ENCODE results near the gene HCFC1.
A peak's percentile ranks its signal among the peaks of the same experiment; 100 is the strongest.

HCFC1 gene

DNA sequence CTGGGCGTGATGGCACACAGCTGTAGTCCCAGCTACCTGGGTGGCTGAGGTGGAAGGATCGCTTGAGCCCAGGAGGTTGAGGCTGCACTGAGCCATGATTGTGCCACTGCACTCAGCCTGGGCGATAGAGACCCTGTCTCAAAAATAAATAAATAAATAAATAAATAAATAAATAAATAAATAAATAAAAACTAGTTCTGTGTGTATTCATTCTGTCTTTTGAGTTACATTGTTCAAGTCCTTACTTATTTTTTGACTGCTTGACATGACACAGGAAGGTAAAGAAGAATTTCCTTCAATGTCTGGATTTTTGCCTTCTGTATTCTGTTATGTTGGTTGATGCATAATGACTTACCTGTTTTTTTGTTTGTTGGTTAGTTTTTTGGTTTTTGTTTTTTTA is 34.6 kb downstream of the HCFC1 start:
- DNase-seq = no peak

DNA sequence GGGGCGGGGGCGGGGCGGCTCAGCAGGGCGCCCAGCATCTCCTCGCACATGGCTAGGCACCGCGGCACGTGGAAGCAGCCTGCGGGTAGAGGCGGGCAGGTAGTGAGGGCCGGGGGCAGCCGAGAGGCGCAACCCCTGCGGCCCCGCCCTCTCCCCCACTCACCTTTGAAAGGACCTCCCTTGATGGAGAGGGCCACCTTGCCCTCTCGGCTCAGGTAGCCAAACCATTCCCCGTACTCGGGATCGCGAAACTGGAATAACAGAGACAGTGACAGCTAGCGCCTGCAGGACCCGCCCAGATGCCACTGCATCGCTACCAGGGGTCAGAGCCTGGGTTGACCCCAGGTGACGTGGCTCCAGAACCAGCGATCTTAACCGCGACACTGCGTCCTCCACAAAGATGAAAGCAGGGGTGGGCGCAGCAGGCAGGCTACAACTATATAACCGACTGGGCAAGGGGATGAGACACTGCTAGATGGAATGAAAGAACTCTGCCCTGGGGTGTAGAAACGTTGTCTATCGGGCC is 36.2 kb downstream of the HCFC1 start:
- no peak for DNase-seq

DNA sequence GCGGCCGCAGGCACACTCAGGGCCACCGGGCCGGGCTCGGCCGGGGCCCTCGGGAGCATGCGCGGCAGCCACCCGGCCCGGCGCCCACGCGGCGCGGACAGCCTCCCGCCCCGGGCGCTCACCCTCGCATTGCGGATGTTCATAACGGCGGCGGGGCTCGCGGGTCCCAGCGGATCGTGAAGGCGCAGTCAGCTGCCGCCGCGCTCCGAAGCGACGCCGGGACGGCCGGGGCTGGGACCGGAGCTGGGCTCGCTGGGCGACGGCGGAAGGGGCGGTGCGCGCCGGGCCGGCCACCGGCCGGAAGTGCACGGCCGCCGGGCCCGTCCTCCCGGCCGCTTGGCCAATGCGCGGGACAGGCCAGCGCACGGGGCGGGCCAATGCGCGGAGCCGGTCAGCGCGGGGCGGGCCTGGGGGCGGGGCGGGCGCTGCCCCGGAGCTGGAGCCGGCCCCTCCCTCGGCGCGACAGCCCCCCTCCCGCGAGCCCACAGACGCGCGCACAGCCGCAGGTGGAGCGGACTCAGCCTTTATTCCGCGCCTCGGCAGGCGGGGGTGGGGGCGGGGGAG is 36.8 kb downstream of the HCFC1 start, which contains the start of gene NAA10:
Gene NAA10 (minus strand): TSS at position 276 of the 564 bp plus-strand sequence. CDS start 133 bp downstream, at position 143.
- peak; percentile 60 for DNase-seq

DNA sequence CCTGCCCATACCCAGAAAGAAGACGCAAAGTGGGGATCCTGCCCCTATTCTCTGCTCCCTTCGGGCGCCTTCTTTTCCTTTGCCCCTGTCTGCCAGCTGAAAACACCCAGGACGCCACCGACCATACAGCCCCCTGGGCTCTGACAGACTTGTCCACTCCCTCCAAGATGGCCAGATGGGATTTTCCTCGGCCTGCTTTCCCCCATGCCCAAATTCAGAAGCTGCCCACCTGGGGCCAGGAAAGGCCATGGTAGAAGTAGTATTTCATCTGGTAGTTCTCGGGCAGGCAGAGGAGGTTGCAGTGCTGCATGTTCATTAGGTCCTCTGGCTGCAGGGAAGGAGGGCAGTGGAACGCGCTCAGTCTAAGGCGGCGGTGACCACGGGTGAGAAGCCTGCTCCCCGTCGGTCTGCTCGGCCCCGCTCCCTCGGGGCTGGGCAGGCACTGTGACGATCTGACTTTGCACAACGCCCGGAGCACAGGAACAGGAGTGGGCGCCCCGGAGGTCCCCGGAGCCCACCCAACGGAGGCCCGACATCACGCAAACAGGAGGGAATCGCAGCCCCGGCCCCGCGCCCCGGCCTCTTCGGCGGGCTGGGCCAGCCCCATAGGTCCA is 37.4 kb downstream of the HCFC1 start:
- no peak for DNase-seq

DNA sequence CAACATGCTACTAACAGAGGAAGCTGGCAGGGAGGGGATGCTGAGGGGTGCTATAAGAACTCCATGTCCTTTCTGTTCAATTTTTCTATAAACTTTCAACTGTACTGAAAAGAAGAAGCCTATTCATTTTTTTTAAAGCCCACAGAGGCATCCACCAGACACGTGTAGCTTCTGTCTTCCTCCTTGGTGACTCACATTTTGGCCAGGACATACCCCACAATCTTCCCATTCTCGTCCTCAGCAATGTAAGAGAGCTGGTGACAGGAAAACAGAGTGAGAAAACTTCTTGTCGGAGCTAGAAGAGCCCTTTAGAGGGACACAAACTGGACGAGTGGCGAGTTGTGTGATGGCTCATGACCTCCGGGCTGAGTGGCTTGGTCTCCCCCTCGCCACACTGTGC is 37.9 kb downstream of the HCFC1 start:
- DNase-seq = peak; percentile 36

DNA sequence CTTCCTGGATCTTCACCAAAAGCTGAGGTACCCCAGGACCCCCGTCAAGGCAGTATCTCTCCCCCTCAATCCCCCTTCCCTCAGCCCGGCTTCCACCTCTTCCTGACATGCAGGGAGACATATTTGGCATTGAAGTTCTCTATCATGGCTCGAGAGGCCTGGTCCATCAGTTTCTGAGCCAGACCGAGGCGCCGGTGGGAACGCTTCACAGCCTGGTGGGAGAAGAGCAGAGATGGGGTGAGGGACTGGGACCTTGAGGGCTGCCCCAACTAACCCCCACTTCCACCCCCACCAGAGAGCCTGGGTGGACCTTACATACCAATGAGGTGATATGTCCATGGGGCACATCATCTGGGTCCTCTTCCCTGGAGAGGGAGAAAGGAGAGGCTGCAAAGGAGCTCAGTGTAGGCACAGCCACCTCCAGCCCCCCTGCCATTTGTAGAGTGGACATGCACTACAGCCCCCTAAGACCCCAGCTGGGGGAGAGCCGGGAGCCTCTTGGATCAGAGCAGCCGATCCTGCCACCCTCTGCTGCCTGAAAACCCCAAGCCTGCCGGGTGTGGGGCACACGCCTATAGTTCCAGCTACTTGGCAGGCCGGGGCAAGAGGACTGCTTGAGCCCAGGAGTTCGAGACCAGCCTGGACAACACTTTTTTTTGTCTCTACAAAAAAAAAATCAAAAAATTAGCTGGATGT is 39.2 kb downstream of the HCFC1 start:
- DNase-seq = no peak

DNA sequence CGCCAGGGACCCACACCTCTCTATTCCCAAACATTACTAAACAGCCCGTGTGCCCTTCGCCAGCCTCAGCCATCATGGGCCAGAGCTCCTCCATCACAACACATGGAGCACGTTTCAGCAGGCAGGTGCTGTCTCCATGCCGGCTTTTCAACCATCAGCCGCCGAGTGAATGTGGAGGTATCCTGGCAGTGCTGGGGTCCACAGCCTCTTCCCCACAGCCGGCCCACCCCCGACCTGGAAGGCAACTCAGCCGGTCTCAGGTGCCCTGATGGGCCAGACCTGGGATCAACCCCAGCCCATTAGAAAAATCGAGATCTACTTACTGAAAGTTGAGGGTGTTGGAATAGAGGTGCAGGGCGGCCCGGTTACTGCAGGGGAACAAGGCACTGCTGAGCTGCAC is 39.9 kb downstream of the HCFC1 start:
- DNase-seq = no peak

DNA sequence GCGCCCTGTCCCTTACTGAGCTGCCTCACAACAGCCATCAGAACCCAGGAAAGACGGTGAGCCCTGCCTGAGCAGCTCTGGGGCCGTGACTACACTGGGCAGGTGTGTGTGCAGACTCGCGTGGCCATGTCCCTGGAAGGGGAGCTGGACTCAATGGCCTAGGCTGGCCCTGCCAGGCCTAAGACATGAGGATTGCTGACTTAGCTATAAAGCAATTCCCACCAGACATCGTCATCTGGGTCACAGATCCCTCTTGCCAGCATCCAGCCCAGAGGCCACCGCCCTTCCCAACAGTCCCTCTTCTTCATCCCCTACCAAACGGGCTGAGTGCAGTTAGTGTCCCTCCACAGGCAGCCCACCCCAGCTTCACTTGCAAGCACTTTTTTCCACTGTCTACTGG is 40.5 kb downstream of the HCFC1 start:
- no peak for DNase-seq

DNA sequence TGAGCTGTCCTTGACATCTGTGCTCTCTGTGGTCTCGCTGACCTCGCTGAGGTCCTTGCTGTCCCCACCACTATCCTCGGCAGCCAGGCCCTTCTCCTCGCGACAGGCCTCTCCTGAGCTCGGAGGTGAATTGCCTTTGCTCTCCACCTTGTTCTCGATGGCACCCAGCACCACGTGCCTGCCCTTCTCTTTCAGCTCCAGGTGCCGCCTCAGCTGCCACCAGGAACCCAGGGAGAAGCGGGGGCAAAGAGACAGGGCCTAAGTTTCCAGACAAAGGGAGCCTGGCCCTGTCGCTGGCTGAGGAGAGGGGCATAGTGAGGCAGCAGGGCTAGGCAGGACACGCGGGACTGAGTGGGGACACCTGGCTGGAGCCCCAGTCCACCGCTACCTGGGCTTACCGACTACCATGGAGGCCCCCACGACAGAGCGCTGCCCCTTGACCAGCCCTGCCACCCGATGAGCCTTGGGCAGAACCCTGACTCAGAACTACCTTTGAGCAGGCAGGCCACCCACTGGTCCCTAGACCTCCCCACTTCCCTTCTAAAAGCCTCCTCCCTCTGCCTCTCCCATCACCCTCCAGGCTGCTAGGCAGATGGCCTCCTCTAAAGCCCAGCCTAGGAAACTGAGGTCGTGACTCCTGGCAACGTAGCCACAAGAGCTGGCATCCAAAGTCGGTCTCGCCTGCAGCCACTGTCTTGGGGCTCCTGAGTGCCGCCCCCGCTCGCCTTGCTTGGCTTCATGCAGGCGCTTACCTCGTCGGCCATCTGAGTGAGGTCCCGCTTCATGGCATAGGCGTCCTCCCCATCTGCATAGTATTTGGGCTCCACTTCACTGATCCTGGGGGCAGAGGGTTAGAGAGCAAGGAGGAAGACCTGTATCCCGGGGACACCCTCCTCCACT is 41.4 kb downstream of the HCFC1 start:
- DNase-seq = no peak

DNA sequence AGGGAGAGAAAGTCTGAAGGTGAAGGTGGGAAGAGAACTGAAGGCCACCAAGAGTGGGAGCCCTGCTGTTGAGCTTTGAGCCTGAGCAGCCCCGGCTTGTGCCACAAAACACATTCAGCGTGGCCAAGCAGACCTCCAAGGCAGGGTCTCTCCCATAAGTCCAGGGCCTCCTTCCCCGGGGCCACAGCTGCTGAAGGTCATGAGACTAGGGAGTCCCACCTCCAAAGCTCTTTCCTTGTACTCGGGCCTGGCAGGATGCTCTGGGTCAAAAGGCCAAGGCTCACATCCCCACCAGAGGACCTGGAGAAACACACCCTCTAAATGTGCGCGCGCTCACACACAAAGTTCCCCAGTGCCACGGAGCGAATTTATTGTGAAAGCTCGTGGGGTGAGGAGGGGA is 42.0 kb downstream of the HCFC1 start:
- no peak for DNase-seq

DNA sequence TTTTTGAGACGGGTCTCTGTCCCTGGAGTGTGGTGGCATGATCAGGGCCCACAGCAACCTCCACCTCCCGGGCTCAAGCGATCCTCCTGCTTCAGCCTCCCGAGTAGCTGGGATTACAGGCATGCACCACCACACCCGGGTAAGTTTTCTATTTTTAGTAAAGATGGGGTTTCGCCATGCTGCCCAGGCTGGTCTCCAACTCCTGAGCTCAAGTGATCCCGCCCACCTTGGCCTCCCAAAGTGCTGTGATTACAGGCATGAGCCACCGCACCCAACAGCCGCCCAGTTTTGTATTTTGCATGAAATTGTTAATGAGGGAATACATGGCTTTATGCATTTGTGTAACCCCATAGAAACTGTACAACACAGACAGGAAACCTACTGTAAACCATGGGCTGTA is 42.8 kb downstream of the HCFC1 start:
- no peak for DNase-seq

DNA sequence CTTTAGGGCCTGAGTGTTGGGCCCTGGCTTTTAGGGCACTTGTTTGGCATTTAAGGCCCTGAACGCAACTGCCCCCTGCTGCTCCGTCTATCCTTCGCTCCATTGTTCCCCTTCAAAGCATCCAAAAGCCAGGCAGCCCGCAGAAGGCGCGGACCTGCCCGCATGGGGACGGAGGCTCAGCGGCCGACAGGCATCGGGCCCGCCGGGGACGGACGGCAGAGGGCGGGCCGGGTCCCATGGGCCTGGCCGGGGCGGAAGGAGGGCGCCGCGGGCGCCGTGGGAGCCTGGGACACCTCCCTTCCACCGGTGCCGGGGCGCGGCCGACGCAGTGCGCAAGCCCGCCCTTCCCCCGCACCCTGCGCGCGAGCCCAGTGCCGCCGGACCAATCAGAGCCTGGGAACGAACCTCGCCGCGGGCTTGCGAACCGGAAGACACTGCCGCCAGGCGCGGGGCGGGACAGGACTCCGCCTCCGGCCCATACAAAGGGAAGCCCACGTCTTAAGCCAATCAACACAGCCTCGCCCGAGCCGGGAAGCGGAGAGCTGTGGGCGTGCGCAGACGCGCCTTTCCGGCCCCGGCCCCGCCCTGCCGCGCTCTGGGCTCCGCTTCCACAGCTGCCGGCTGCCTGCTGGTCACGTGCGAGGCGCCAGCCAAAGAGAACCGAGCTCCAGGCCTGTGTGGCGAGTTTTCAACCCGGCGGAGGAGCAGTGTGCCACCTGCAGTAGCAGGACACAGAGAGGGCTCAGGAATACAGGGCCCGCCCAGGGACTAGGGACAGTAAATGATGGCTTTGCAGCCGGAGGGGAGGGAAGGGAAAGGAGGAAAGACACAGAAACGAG is 43.5 kb downstream of the HCFC1 start:
- DNase-seq = peak; percentile 97

DNA sequence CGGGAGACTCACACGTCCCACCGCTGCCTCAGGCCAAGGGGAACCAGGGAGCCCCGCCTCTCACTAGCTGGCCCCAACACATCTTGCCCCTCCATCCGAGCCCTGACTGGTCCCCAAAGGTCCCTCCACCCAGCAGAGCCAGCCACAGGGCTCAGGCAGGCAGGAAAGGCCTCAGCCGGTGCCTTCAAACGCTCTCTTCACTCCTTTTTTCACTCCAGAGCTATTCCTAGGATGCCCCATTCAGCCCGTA is 44.0 kb downstream of the HCFC1 start:
- DNase-seq = no peak

DNA sequence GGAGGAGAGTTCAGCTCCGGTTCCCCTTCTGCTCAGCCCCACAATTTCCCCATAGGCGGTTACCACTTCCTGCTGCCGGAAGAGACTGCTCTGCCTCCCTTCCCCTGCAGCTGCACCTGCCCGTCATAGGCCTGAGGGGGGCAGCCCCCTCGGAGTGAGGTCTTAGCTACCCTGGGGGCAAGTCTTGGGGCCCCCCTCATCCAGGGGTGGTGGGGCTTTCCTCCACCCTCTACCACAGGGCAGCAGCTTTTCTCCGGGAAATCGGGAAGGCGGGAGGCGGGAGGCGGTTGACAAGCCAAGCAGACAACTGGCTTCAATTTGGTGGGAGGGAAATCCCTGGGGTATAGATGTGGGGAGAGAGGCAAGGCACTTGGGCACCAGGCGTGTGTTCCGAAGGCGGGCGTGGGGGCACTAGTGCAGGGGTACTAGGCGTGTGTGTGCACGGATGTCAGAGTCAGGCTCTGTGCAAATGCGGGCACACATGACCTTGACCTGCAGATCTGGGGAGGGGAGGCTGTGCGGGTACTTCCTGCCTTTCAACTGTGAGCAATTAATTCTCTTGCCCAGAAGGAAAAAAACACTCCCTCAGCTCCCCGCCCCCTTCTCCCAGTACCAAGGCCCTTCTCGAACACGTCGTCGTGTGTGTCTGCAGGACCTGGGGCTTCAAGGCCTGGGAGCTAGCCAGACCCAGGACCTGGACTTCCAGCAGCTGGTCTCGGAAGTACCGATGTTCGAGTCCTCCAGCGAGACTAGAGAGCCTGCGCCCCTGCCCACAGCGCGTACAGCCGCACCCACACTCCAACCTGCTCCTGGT is 44.6 kb downstream of the HCFC1 start:
- no peak for DNase-seq

DNA sequence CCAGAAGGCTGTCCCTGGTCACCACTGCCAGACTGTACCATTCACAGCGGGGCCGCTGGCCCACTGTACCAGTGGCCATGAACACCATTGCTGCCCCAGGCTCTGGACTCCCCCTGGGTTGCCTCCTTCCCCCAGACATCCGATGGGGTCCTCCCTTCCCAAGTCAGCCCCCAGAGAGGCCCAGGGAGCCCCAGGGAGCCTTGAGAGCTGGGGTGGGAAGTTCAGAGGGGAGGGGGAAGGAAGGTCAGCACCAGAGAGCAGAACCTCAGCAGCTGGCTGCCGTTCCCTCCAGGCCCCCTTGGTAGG is 45.1 kb downstream of the HCFC1 start:
- no peak for DNase-seq

DNA sequence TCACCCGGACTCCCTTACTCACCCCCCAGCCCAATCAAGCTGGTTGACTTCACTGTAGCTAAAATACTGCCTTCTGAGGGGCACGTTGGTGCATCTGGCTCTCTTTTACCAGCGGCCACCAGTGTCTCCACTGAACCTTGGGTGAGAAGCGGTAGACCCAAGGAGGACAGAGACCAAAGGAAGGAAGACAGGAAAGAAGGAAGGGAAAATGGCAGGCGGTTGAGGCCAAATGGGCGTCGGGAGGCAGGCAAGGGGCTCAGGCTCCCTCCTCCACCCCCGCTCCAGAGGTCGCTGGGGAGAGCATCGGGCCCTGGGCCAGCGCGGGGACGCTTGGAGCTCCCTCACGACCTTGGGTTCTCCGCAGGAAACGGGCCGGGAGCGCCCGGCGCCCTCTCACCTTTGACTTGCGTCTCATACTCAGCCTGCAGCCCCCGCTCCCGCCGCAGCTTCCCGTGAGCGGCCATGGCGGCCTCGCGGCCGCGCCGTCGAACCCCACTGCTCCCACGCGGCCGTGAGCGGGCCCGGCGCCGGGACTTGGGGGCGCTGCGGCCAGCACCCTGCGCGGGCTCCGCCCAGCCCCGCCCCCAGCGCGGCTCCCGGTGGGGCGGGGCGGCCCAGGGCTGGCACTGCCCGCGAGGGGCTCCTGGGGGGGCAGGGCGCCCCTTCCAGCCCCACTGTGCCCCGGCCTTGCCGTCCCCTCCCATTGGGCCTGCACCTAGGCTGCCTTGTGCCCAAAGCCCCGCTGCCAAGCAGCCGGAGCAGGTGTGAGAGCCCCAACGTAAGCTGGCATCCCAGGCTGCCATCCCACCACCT is 45.7 kb downstream of the HCFC1 start, which contains the start of gene ARHGAP4:
Gene ARHGAP4 (minus strand): TSS at position 526 of the 813 bp plus-strand sequence. CDS start 62 bp downstream, at position 464.
- DNase-seq = no peak

DNA sequence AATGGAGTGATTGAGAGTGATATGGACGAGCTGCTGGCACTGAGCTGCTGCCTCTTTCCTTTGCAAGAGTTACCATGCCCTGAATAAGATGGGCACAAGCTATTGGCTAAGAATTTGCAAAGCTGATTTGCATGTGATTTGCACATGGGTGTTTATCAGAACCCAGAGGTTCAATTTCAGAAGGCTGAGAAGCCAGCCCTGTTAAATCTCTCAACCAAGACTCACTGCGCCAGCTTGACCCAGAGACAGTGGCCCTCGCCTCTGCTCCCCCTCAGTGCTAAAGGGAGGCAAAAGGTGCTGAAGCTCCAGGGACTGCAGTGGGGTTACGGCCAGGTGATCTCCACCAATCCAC is 46.3 kb downstream of the HCFC1 start:
- DNase-seq = no peak

DNA sequence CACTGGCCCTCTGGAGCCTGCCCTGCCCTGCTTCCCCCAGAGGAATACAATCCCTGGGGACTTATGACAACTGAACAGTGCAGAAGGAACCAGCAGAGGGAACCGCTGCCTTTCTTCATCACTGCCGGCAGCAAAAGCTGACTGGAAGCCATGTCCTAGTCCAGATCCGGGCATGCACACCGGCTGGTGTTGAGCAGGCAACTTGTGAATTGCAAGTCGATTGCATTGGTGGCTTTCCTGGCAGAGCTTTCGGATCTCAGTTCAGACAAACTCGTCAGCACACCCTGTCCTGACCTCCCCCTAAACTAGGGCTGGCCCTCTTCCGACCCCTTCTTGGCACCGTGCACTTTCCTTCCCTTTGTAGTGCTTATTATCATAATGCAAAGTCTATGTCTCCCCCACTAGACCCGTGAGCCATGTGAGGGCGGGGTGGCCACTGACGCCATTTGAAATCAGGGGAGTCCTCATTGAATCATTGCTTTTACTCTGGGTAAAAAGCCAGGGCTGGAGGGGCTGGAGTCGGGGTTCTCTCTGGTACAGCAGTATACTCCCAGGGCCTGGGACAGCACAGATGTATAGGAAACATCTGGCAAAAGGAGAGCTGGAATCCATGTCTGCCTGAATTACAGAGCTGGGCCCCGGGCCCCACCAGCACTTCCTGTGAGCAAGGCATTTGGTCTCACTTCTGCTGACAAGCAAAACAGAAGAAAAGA is 47.3 kb downstream of the HCFC1 start:
- peak; percentile 45 for DNase-seq

DNA sequence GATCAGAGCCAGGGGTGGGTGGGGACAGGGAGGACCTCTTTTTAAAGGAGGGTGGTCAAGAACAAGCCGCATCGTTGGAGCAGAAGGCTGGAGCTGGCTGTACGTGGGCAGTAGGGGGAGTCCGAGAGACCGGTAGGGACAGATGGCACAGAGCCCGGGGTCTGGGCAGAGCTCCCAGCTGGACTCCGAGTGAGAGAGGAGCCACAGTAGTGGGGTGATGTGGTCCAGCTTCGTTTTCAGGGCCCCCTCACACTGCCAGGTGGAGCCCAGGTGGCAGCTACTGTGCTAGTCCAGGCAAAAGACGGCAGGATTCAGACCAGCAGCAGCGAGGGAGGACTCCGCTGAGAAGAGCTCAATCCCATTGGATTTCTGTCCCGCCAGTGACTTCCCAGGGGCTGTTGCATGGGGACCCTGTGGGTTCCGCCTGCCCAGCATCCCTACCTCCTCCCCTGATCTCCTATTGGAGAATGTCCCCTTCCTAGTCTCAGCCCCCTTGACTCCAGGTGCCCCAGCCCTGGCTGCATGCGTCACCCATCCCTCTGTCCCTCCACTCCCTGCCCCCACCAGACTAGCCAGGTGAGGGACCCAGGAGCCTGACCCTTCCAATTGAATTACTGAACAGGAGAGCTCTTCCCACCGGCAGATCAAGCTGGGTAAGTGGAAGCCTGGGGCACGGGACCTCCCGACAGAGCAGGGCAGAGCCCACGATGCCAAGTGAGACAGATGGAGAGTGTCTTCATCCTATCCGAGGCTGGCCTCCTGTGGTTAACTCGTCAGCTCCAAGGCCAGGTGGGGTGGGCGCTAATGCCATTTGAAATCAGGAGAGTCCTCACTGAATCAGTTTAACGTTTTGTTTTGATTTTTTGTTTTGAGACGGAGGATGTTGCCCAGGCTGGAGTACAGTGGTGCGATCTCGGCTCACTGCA is 48.4 kb downstream of the HCFC1 start:
- peak; percentile 44 for DNase-seq

All from fibroblast of upper back skin (primary cell).